ENCODE results near the gene EFNA5. TPM values are rescaled to one million over a fixed set of nuclear protein-coding genes. Genes with fewer than 3 reads are reported as not detected.

EFNA5 gene
- total RNA-seq, 4 donors from 2014 or later = 6.8 to 17.9 (median 11.5) TPM

- Histone ChIP-seq H3K4me1 (peaks cover 4 to 50% (median 19%) of the 10 kb centered on the region in 3 donors), H3K9me3 (no peaks in the 10 kb centered on the region), H3K27ac (peak overlapping the region; percentile 66 to 81 (median 76)), H3K27me3 (no peaks in the 10 kb centered on the region), H3K4me3 (peak overlapping the region in 3 of 4 donors; percentile 1 to 44 (median 7)), H3K36me3 (no peaks in the 10 kb centered on the region)
- DNase-seq = no peak
- 0 to 7% methylated on average over 2 to 4 of the region's 4 CpGs for WGBS, 2 donors
- TF ChIP-seq POLR2A (IDR thresholded peaks at IDR 0.05) = no peak
- TF ChIP-seq CTCF (IDR thresholded peaks at IDR 0.05) = no peak
- intact Hi-C loops (cut with DNase I) = no loop called here
These were observed 128.3 kb downstream of the EFNA5 start for GRCh38 chr5:107542428-107542827.

GRCh38 chr5:107541400-107541799, 129.3 kb downstream of the EFNA5 start:
- H3K27ac ChIP-seq = peak overlapping the region in 3 of 4 donors; percentile 9 to 81 (median 77)
- H3K27me3 ChIP-seq = no peaks in the 10 kb centered on the region
- peaks cover 4 to 50% (median 19%) of the 10 kb centered on the region in 3 donors for H3K4me1 ChIP-seq
- no peaks in the 10 kb centered on the region for H3K36me3 ChIP-seq
- no peak for TF ChIP-seq POLR2A (IDR thresholded peaks at IDR 0.05)
- no peak for TF ChIP-seq CTCF (IDR thresholded peaks at IDR 0.05)
- 92 to 97% methylated on average over 1 of the region's 1 CpG for WGBS, 2 donors
- no peak for DNase-seq
- no peak overlapping the region for H3K4me3 ChIP-seq
- intact Hi-C loops (cut with DNase I) = no loop called here
- H3K9me3 ChIP-seq = no peaks in the 10 kb centered on the region

GRCh38 chr5:107539726-107540330, 130.9 kb downstream of the EFNA5 start:
- no peak overlapping the region for H3K27ac ChIP-seq
- no peaks in the 10 kb centered on the region for H3K27me3 ChIP-seq
- H3K36me3 ChIP-seq = no peaks in the 10 kb centered on the region
- WGBS, 2 donors = 86 to 90% methylated on average over 4 of the region's 4 CpGs
- no peak for DNase-seq
- H3K4me3 ChIP-seq = no peak overlapping the region
- peaks cover 4 to 38% (median 19%) of the 10 kb centered on the region in 3 donors for H3K4me1 ChIP-seq
- H3K9me3 ChIP-seq = no peaks in the 10 kb centered on the region
- intact Hi-C loops (cut with DNase I) = no loop called here
- TF ChIP-seq POLR2A (IDR thresholded peaks at IDR 0.05) = no peak
- no peak for TF ChIP-seq CTCF (IDR thresholded peaks at IDR 0.05)

GRCh38 chr5:107538805-107539445, 131.8 kb downstream of the EFNA5 start:
- no peak for TF ChIP-seq POLR2A (IDR thresholded peaks at IDR 0.05)
- no peak for TF ChIP-seq CTCF (IDR thresholded peaks at IDR 0.05)
- Histone ChIP-seq H3K9me3 (no peaks in the 10 kb centered on the region), H3K4me1 (peaks cover 4 to 31% (median 19%) of the 10 kb centered on the region in 3 donors), H3K36me3 (no peaks in the 10 kb centered on the region), H3K4me3 (no peak overlapping the region), H3K27me3 (no peaks in the 10 kb centered on the region), H3K27ac (no peak overlapping the region)
- 71 to 85% methylated on average over 5 of the region's 5 CpGs for WGBS, 2 donors
- intact Hi-C loops (cut with DNase I) = no loop called here
- no peak for DNase-seq

- intact Hi-C loops (cut with DNase I) = no loop called here
- DNase-seq = no peak
- TF ChIP-seq CTCF (IDR thresholded peaks at IDR 0.05) (no peak), POLR2A (IDR thresholded peaks at IDR 0.05) (no peak)
- no peaks in the 10 kb centered on the region for H3K9me3 ChIP-seq
- no peak overlapping the region for H3K4me3 ChIP-seq
- no peaks in the 10 kb centered on the region for H3K27me3 ChIP-seq
- H3K36me3 ChIP-seq = no peaks in the 10 kb centered on the region
- peaks cover 4 to 26% (median 15%) of the 10 kb centered on the region in 3 donors for H3K4me1 ChIP-seq
- no peak overlapping the region for H3K27ac ChIP-seq
These were observed 132.4 kb downstream of the EFNA5 start for GRCh38 chr5:107538331-107538730.

Data from esophagus squamous epithelium (tissue), 5 donors.